GM18868 (cell line): ENCODE measurements around the gene CDK4.
"Not testable (repeated sequence)": the region's sequence is repeated elsewhere in the genome, so short reads cannot be mapped to it uniquely, and the experiment has no call there.

Source experiments
- ATAC-seq: cut with Tn5 transposase; IDR thresholded peaks from one replicate; pipeline ENCODE4 v1.9.1; 2021; ENCODE audit warnings: mild to moderate bottlenecking, moderate library complexity; ENCODE audit not compliant: unreplicated experiment

Gene CDK4

DNA sequence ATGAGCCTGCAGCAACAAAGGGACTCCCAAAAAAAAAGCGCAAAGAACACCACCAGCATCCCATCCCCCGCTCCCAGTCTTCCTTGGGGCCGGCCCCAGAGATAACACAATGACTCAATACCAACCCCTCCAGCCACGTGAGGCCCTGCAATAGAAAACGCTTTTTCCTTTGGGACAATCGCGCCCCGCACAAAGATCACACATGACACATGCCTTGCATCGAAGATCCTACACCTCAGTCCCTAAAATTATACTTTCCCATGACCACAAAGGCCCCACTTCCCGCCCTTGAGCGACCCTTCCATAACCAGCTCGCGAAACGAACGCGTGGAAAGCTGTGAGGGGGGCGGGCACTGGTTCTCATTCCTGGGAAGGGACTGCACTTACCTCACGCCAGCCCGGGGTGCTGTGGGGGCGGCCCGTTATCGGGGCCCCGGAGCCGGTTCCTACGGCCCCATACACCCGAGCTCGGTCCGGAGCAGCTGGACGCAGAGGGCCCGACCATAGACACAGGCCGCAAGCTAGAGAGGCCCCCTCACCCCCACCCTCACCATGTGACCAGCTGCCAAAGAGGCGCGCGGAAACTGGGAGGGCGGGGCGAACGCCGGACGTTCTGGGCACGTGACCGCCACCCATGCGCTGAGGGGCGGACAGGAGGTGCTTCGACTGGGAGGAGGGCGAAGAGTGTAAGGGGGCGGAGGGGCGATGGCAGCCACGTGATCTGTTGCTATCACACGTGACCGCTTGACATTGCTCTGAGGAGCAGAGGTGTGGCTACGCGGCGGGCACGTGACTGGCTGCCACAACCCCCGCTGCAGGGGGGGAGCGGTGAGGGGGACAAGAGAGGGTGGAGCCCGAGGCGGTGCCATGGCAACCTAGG, at the start of gene CDK4:
Gene CDK4 (minus strand): TSS at position 523 of the 880 bp plus-strand sequence. CDS start 593 bp downstream, outside the sequence.
- ATAC-seq: peak; percentile 69

DNA sequence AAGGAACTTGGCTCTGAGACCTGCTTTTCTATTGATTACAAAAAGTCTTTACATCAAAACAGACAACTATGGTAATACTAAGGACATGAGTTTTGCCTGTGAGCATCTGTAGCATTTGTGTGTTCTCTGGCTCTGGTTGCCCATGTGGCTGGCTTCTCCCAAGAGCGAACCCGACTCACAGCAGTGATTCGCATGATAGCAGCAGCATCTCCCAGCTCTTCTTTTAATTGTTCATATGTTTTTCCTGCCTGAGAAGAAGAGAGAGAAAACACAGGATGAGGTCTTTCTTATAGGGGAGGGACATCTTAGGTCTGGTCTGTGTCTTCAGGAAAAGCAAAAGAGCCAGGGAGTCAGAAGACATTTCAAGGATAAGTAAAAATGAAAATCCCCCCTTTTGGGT, 48.9 kb upstream of the CDK4 start:
- ATAC-seq: no peak

GRCh38 chr12:57797933-57798332, 45.8 kb upstream of the CDK4 start:
- ATAC-seq: no peak

GRCh38 chr12:57796996-57797395, 44.9 kb upstream of the CDK4 start:
- ATAC-seq: no peak

- no peak for ATAC-seq
Measured at GRCh38 chr12:57795354-57795753, 43.2 kb upstream of the CDK4 start.

GRCh38 chr12:57793920-57794319, 41.8 kb upstream of the CDK4 start:
- ATAC-seq: no peak

DNA sequence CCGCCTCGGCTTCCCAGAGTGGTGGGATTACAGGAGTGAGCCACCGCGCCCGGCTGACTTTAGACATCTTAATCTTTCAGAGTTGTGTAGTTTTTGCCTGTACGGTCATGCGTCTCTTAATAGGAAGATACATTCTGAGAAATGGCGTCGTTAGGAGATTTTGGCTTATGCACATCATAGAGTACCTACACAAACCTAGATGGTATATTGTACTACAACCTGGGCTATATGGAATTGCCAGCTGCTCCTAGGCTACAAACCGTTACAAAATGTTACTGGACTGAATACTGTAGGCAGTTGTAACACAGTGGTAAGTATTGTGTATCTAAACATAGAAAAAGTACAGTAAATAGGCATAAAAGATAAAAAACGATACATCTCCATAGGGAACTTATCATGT, 31.8 kb upstream of the CDK4 start:
- no peak for ATAC-seq

DNA sequence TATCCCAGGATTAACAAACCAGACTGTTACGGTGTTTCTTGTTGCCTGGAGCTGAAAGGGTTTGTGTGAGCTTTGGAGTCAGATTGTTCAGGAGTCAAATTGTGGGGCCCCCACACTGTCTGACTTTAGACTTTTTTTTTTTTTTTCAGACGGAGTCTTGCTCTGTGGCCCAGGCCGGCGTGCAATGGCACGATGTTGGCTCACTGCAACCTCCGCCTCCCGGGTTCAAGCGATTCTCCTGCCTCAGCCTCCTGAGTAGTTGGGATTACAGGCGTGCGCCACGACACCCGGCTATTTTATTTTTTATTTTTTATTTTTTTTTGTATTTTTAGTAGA, 31.3 kb upstream of the CDK4 start:
- ATAC-seq: no peak

GRCh38 chr12:57782608-57783465, 30.7 kb upstream of the CDK4 start, which contains the start of gene TSFM:
Gene TSFM (plus strand): TSS chr12:57782787. CDS start chr12:57782802, 15 bp downstream.
- ATAC-seq: peak; percentile 84

DNA sequence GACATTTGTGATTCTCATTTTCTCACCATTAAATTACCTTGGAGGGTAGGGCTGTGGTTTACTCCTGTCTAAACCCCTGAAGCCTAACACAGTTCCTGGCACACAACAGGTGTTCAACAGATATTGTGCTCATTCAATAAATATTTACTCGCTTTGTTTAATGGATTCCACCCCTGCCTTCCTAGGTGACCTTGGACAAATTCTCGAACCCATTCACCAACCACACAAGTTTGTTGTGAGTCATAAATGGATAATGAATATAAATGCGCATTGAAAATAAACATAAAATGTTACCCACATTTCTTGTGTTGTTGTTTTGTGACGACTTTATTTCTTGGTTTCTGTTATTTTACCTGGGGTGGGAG, 30.1 kb upstream of the CDK4 start:
- peak; percentile 13 for ATAC-seq

DNA sequence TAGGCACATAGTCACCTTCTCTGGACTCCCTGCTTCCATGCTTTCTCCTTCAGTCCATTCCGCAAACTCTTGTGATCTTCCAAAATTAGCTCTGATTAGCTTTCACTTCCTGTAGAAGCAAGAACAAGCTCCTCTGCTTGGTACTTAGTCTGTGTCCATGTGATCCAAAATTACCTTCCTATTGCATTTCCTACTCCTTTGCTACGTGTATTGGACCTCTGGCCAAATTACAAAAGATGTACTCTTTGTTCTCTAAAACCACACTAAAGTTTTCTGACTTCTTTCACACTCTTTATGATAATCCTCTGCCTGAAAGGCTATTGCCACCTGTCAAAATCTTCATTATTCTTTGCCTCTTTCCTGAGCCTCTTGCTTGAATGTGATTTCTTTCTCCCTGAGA, 29.7 kb upstream of the CDK4 start:
- no peak for ATAC-seq

DNA sequence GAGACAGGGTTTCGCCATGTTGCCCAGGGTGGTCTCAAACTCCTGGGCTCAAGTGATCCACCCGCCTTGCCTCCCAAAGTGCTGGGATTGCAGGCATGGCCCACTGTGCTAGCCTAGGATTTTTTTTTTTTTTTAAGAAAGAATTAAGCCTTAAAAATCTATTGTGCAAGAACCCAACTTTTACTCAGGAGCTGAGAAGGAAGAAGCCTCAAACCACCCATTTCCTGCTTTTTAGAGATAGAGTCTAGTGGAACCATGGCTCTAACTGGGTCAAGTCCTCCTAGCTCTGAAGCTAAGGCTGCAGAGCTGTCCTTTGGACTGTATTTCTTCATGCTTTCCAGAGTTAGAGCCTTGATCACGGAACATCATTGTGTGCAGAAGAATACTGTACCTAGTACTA, 29.1 kb upstream of the CDK4 start:
- no peak for ATAC-seq

- no peak for ATAC-seq
Measured at GRCh38 chr12:57780284-57780897, 28.3 kb upstream of the CDK4 start.

DNA sequence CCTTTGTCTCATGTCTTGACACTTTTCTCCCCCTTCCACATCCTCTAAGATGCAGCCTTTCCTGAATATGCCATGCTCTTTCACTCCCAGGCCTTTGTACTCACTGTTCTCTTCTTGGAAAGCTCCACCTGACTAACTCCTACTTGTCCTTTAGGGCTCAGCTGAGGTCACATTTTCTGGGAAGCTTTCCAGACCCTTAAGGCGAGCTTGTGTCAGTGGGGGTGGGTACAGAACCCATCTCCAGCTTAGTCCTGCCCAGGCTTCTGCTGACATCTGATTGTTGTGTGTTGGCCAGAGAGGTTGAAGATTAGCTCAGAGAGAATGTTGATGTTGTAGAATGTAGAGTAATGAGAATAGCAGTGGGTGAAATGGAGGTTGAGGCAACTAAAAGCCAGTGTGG, 27.6 kb upstream of the CDK4 start:
- no peak for ATAC-seq

DNA sequence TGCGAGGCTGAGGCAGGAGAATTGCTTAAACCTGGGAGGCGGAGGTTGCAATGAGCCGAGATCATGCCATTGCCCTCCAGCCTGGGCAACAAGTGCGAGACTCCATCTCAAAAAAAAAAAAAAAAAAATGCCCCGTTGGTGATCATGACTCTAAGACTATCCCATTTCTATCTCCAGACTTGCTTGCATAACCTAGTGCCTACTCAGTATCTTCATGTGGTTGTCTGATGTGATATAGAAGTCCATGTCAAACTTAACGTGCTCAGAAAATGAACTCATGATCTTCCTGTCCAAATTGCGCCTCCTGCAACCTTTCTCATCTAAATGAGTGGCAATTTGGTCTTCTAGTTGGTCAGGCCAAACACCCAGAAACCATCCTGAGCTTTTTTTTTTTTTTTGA, 25.8 kb upstream of the CDK4 start:
- ATAC-seq: no peak

DNA sequence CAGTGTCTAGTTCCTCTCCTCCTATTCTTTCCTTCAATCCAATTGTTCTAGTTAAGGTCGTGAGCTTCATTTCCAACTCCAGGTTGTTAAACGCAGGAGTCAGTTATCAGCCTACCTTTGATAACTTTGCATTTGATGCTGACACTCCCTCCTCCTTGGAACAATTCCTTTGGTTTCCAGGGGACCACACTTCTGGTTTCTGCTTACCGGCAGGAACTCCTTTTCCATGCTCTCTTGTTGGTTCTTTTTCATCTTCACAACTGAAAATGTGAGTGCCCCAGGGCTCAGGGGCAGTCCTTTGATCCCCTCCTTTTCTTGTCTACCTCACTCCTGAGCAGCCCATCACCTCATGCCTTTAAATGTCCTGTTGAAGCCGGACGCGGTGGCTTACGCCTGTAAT, 25.3 kb upstream of the CDK4 start:
- no peak for ATAC-seq

GRCh38 chr12:57776247-57776587, 24.1 kb upstream of the CDK4 start:
- no peak for ATAC-seq

- ATAC-seq: no peak
Measured at GRCh38 chr12:57775563-57776246, 23.6 kb upstream of the CDK4 start.

GRCh38 chr12:57775044-57775443, 22.9 kb upstream of the CDK4 start:
- ATAC-seq: no peak

- not testable (repeated sequence) for ATAC-seq
Measured at GRCh38 chr12:57774634-57775033, 22.5 kb upstream of the CDK4 start.
